Esophagus (tissue), 2 donors: ENCODE data around the gene MEGF9. TPM values are rescaled to one million over a fixed set of nuclear protein-coding genes. Genes with fewer than 3 reads are reported as not detected.
"Not testable (repeated sequence)": the region's sequence is repeated elsewhere in the genome, so short reads cannot be mapped to it uniquely, and the experiment has no call there.

Experiments
- H3K27ac ChIP-seq, 2 donors: one replicate each; pipeline ENCODE4 v1.5.1; 2013; ENCODE audit warnings: low read depth in 2 of 2, mild to moderate bottlenecking in 2 of 2, inconsistent platforms in 1 of 2, low read length in 1 of 2, moderate library complexity in 1 of 2
- H3K27me3 ChIP-seq, 2 donors: one replicate each; pipeline ENCODE4 v1.6.1; 2013; ENCODE audit warnings: low read length in 2 of 2, control low read depth in 1 of 2, mild to moderate bottlenecking in 1 of 2; ENCODE audit not compliant: insufficient read depth in 2 of 2, control insufficient read depth in 1 of 2
- H3K36me3 ChIP-seq, 2 donors: one replicate each; pipeline ENCODE4 v1.6.1; 2013; ENCODE audit warnings: low read length in 1 of 2; ENCODE audit not compliant: control insufficient read depth in 2 of 2, insufficient read depth in 2 of 2
- H3K4me1 ChIP-seq, 2 donors: one replicate each; pipeline ENCODE4 v1.6.1; 2013; ENCODE audit warnings: low read length in 1 of 2; ENCODE audit not compliant: control insufficient read depth in 2 of 2, insufficient read depth in 2 of 2
- H3K4me3 ChIP-seq, 2 donors: one replicate each; pipeline ENCODE4 v1.5.1; 2013; ENCODE audit warnings: low read length in 2 of 2, mild to moderate bottlenecking in 2 of 2, low read depth in 1 of 2, moderate library complexity in 1 of 2
- H3K9me3 ChIP-seq, 2 donors: one replicate each; pipeline ENCODE4 v1.6.1; 2013; ENCODE audit warnings: mild to moderate bottlenecking in 2 of 2, low read depth in 1 of 2, low read length in 1 of 2, moderate library complexity in 1 of 2; ENCODE audit not compliant: control insufficient read depth in 2 of 2, insufficient read depth in 1 of 2
- WGBS, 2 donors: extraction: QIAGEN DNeasy Blood & Tissue Kit; methylation state at CpG; one replicate each; pipeline ENCODE4 v1.1.7; 2013; 5-methylcytosine and 5-hydroxymethylcytosine counted together
- polyA plus RNA-seq, 2 donors: library from polyadenylated mRNA; stranded (reverse); fragments of 200-250 nt; gene quantifications; one replicate each; pipeline ENCODE4 v1.2.3, GENCODE V29; 2013
- donor health status: healthy with polysubstance abuse.
- donor health status: Bipolar disorder and iron deficiency.

MEGF9 gene
- polyA plus RNA-seq, 2 donors: 7.3 to 8.0 TPM

DNA sequence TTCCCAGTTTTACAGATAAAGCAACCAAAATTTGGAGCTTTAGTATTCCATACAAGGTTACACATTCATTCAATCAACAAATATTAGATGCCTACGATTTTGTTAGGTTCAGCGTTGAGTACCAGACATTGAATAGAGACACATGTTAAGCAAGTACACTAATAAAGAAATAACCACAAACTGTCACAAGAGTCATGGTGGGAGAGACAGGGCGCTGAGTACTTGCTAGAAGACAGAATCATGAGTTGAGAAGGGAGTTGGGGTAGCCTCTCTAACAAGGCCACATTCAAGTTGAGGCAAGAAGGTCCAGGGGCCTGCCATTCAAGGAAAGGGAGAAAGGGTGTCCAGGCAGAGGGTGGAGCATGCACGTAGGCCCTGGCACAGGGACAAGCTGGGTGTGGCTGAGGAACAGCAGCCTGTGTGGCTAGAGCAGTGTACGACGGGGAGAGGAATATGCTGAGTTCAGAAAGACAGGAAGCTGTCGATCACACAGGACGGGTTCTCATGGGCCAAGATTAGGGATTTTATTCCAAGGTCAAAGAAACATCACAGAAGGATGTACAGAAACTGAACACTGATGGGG lies 151.3 kb downstream of the MEGF9 start:
- Histone ChIP-seq H3K36me3 (peaks cover 0 to 8% of the 10 kb centered on the region in 2 donors), H3K9me3 (no peaks in the 10 kb centered on the region), H3K4me3 (no peak overlapping the region), H3K4me1 (peaks cover 0 to 5% of the 10 kb centered on the region in 2 donors), H3K27ac (peak overlapping the region in 1 of 2 donors; percentile 6), H3K27me3 (no peaks in the 10 kb centered on the region)
- 67 to 70% methylated on average over 8 of the region's 8 CpGs for WGBS, 2 donors

GRCh38 chr9:120561709-120562108 lies 152.6 kb downstream of the MEGF9 start:
- Histone ChIP-seq H3K27ac (no peak overlapping the region), H3K36me3 (peaks cover 0 to 6% of the 10 kb centered on the region in 2 donors), H3K4me3 (no peak overlapping the region), H3K9me3 (no peaks in the 10 kb centered on the region), H3K4me1 (peaks cover 0 to 5% of the 10 kb centered on the region in 2 donors), H3K27me3 (no peaks in the 10 kb centered on the region)
- 95 to 97% methylated on average over 1 of the region's 1 CpG for WGBS, 2 donors

- no peak overlapping the region for H3K4me3 ChIP-seq
- peaks cover 0 to 6% of the 10 kb centered on the region in 2 donors for H3K36me3 ChIP-seq
- WGBS, 2 donors: 91 to 100% methylated on average over 1 of the region's 1 CpG
- H3K9me3 ChIP-seq: no peaks in the 10 kb centered on the region
- H3K4me1 ChIP-seq: peaks cover 0 to 5% of the 10 kb centered on the region in 2 donors
- H3K27me3 ChIP-seq: no peaks in the 10 kb centered on the region
- no peak overlapping the region for H3K27ac ChIP-seq
Observed at GRCh38 chr9:120559546-120559945, 154.7 kb downstream of the MEGF9 start.

- no peak overlapping the region for H3K4me3 ChIP-seq
- WGBS, 2 donors: 97 to 100% methylated on average over 3 of the region's 3 CpGs
- H3K36me3 ChIP-seq: peaks cover 0 to 6% of the 10 kb centered on the region in 2 donors
- no peak overlapping the region for H3K27ac ChIP-seq
- peaks cover 0 to 5% of the 10 kb centered on the region in 2 donors for H3K4me1 ChIP-seq
- H3K27me3 ChIP-seq: no peaks in the 10 kb centered on the region
- no peaks in the 10 kb centered on the region for H3K9me3 ChIP-seq
Observed at GRCh38 chr9:120558454-120558853, 155.8 kb downstream of the MEGF9 start.

GRCh38 chr9:120557205-120557604 lies 157.1 kb downstream of the MEGF9 start:
- H3K4me1 ChIP-seq: no peaks in the 10 kb centered on the region

GRCh38 chr9:120556775-120557174 lies 157.5 kb downstream of the MEGF9 start:
- no peaks in the 10 kb centered on the region for H3K4me1 ChIP-seq
- WGBS, 2 donors: 88 to 93% methylated on average over 3 of the region's 3 CpGs

More at GRCh38 chr9:120557205-120557604, 157.1 kb downstream of the MEGF9 start:
- H3K4me3 ChIP-seq: no peak overlapping the region
- H3K9me3 ChIP-seq: no peaks in the 10 kb centered on the region
- peaks cover 0 to 2% of the 10 kb centered on the region in 2 donors for H3K36me3 ChIP-seq
- WGBS, 2 donors: 44 to 47% methylated on average over 2 of the region's 2 CpGs
- no peaks in the 10 kb centered on the region for H3K27me3 ChIP-seq
- H3K27ac ChIP-seq: no peak overlapping the region

GRCh38 chr9:120555839-120556238 lies 158.4 kb downstream of the MEGF9 start:
- Histone ChIP-seq H3K9me3 (no peaks in the 10 kb centered on the region), H3K27ac (no peak overlapping the region), H3K4me3 (no peak overlapping the region), H3K4me1 (no peaks in the 10 kb centered on the region), H3K36me3 (peaks cover 0 to 2% of the 10 kb centered on the region in 2 donors), H3K27me3 (no peaks in the 10 kb centered on the region)
- 83 to 92% methylated on average over 4 of the region's 4 CpGs for WGBS, 2 donors

More at GRCh38 chr9:120556775-120557174, 157.5 kb downstream of the MEGF9 start:
- H3K27me3 ChIP-seq: no peaks in the 10 kb centered on the region
- H3K4me3 ChIP-seq: no peak overlapping the region
- H3K9me3 ChIP-seq: no peaks in the 10 kb centered on the region
- H3K27ac ChIP-seq: no peak overlapping the region
- H3K36me3 ChIP-seq: peaks cover 0 to 2% of the 10 kb centered on the region in 2 donors

DNA sequence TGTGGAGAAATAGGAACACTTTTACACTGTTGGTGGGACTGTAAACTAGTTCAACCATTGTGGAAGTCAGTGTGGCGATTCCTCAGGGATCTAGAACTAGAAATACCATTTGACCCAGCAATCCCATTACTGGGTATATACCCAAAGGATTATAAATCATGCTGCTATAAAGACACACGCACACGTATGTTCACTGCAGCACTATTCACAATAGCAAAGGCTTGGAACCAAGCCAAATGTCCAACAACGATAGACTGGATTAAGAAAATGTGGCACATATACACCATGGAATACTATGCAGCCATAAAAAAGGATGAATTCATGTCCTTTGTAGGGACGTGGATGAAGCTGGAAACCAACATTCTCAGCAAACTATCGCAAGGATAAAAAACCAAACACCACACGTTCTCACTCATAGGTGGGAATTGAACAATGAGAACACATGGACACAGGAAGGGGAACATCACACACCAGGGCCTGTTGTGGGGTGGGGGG lies 162.0 kb downstream of the MEGF9 start:
- H3K27me3 ChIP-seq, H3K36me3 ChIP-seq, H3K9me3 ChIP-seq, H3K4me3 ChIP-seq, H3K4me1 ChIP-seq, H3K27ac ChIP-seq: not testable (repeated sequence)
- 94% methylated on average over 6 of the region's 7 CpGs for WGBS, 2 donors
